ENCODE measurements around the gene ABCC4. TPM values are rescaled to one million over a fixed set of nuclear protein-coding genes. Genes with fewer than 3 reads are reported as not detected.

Gene ABCC4
- total RNA-seq, 1 experiment from 2014 or later: 12.9 TPM

DNA sequence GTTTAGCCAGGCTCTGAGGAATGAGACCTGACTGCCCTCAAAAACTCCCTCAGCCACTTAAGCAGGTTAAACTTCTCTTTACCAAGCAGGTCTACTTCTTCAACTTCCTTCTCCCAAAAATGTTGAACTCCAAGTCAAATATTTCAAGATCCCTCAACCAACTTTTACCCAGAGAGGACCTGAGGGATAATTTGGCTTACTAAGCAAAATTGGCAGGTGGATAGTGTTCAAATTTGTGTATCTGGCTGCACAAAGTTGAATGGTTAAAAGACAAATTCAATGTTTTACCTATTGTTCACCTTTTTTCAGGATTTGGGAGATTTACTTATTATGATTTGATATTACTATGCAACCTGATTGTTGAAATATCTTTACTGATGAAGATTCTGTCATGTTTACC is 296.0 kb downstream of the ABCC4 start:
- H3K9me3 ChIP-seq (replicated peaks): no peaks in the 10 kb centered on the region
- no peaks in the 10 kb centered on the region for H3K36me3 ChIP-seq
- no peak overlapping the region for H3K4me3 ChIP-seq
- H3K4me1 ChIP-seq (replicated peaks): no peaks in the 10 kb centered on the region
- DNase-seq (ENCODE audit: low read depth in 1 of 2, low spot score in 2 of 2): no peak
- peaks cover 17% of the 10 kb centered on the region for H3K27me3 ChIP-seq (replicated peaks)
- H3K27ac ChIP-seq: no peak overlapping the region

DNA sequence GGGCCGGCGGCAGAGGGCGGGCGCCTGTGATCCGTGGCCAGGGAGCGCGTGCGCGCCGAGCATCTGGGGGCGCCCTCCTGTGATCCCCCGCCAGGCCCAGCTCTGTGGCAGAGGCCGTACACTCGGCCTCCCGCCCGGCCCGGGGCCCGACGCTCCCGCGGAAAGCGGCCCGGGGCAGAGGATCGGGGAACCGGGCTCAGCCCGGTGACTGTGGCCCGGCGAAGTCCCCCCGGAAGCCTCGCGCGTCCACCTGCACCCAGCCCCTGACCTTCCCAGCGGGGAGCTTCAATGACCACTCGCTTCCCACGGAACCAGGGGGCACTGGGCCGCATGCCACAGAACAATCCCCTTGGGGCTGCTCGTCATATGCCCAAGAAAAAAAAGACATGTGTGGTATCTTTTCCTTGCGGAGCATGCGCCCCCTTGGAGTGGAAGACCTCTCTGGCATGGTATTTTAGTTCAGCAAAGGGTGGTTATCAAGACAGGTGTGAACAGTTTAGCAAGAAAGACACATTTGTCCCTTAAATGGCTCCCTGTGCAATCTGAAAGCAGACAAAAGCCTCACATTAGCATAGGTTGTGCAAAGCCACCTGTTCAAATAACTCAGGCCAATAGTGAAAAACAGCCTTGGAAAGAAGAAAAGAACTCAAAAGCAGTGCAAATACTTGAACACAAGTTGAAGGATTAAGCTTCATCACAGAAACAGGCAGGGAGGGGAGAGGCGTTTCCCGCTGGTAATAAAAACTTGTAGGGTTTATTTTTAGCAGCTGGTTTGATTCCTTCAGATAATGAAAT is 298.0 kb downstream of the ABCC4 start:
- Histone ChIP-seq H3K36me3 (no peaks in the 10 kb centered on the region), H3K27me3 (replicated peaks) (peaks cover 17% of the 10 kb centered on the region), H3K9me3 (replicated peaks) (no peaks in the 10 kb centered on the region), H3K27ac (no peak overlapping the region), H3K4me3 (no peak overlapping the region), H3K4me1 (replicated peaks) (no peaks in the 10 kb centered on the region)
- no peak for DNase-seq (ENCODE audit: low read depth in 1 of 2, low spot score in 2 of 2)

DNA sequence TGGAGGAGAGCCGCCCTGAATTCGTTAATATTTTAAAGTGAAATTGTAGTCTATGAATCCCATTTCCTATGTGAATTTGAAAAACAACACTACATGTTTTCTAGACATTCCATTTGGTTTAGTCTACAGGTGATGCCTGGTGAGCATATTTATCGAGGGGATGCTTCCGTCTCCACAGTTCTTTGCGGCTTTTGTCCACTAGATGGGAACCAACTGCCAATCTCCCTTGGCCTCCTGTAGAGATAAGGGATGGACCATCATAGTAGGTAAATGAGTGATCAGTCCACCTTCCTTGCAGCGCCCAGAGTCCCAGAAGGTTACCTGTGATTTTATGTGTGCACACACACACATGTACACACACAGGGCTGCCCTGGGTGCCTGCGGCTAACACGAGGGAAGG is 299.1 kb downstream of the ABCC4 start:
- no peak overlapping the region for H3K4me3 ChIP-seq
- no peak for DNase-seq (ENCODE audit: low read depth in 1 of 2, low spot score in 2 of 2)

DNA sequence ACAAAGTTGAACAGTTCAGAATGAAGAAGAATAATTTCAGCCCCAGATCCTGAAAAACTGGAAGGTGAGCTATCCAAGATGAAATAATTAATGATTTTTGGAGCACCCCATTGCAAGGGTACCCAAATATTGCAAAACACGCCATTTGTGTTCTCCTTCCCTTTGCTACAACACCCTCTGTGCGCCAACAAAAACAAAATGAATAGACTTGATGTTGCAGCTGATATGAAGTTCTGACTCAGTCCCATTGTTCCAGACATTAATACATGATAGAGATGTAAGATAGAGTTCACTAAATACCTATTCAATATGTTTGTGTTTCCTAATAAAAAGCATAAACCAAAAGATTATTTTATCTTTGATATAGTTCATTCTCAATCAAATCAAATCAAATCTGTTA is 301.4 kb downstream of the ABCC4 start:
- Histone ChIP-seq H3K4me1 (replicated peaks) (no peaks in the 10 kb centered on the region), H3K9me3 (replicated peaks) (no peaks in the 10 kb centered on the region), H3K36me3 (no peaks in the 10 kb centered on the region), H3K27ac (no peak overlapping the region), H3K4me3 (no peak overlapping the region), H3K27me3 (replicated peaks) (peaks cover 13% of the 10 kb centered on the region)
- DNase-seq (ENCODE audit: low read depth in 1 of 2, low spot score in 2 of 2): no peak

More for the DNA sequence above, 299.1 kb downstream of the ABCC4 start:
- no peaks in the 10 kb centered on the region for H3K9me3 ChIP-seq (replicated peaks)
- no peaks in the 10 kb centered on the region for H3K36me3 ChIP-seq
- no peak overlapping the region for H3K27ac ChIP-seq
- H3K27me3 ChIP-seq (replicated peaks): peaks cover 17% of the 10 kb centered on the region
- H3K4me1 ChIP-seq (replicated peaks): no peaks in the 10 kb centered on the region

DNA sequence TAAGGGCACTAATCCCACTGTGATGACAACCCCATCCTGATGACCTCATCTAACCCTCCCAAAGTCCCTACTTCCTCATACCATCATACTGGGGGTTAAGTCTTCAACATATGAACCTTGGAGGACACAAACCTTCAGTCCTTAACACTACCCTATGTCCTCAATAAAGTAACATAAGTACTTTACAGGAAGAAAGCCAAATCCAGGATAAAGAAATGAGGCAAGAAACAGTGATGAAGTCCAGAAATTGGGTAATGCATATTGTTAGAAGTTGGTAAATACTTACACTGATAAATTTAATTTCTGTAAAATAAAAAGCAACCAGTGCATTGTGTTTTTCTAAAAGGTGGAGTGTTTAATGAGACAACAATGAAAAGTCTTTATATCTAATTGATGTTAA is 304.1 kb downstream of the ABCC4 start:
- DNase-seq (ENCODE audit: low read depth in 1 of 2, low spot score in 2 of 2): no peak
- Histone ChIP-seq H3K36me3 (no peaks in the 10 kb centered on the region), H3K9me3 (replicated peaks) (no peaks in the 10 kb centered on the region), H3K4me3 (no peak overlapping the region), H3K27ac (no peak overlapping the region), H3K4me1 (replicated peaks) (no peaks in the 10 kb centered on the region), H3K27me3 (replicated peaks) (no peaks in the 10 kb centered on the region; the same call in 1 of the 2 replicates)

DNA sequence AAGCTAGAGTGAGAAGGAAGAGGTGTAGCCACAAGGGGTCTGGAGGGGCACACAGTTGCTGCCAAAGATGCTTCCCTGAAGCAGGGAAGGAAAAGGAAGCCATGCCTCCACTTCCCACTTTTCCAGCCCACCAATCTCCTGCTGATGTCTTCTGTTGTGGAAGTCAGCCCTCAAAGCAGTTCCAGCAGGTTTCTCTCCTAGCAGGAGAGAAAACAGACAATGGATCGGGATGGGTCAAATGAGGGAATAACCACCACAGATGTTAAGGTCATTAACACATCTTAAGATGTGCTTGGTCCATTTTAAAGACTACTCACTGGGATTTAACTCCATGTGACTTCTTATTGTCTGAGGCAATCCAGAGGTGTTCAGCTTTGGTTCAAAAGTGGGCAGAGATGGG is 304.8 kb downstream of the ABCC4 start:
- no peak for DNase-seq (ENCODE audit: low read depth in 1 of 2, low spot score in 2 of 2)
- H3K27ac ChIP-seq: no peak overlapping the region
- H3K9me3 ChIP-seq (replicated peaks): no peaks in the 10 kb centered on the region
- no peak overlapping the region for H3K4me3 ChIP-seq
- H3K36me3 ChIP-seq: no peaks in the 10 kb centered on the region
- no peaks in the 10 kb centered on the region; the same call in 1 of the 2 replicates for H3K27me3 ChIP-seq (replicated peaks)
- H3K4me1 ChIP-seq (replicated peaks): no peaks in the 10 kb centered on the region

DNA sequence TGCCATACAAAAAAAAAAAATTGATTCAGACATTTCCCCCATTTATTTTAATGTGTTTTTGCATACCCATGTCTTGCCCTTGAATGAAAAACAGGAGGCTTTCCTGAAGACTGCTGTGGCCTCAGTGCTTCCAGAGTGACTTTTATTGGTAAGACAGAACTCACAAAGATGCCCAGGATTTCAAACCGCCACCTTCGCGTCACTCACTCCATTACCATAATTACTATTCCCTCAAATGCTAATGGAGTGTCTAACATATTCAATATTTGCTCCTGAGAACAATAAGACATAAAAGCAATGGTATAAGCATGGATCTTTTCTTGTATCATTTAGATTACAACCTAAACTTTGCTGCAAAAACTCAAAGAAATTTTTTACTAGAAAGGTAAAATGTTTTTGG is 306.7 kb downstream of the ABCC4 start:
- Histone ChIP-seq H3K36me3 (no peaks in the 10 kb centered on the region), H3K4me1 (replicated peaks) (no peaks in the 10 kb centered on the region), H3K9me3 (replicated peaks) (no peaks in the 10 kb centered on the region), H3K4me3 (no peak overlapping the region), H3K27me3 (replicated peaks) (no peaks in the 10 kb centered on the region; the same call in 1 of the 2 replicates), H3K27ac (no peak overlapping the region)
- DNase-seq (ENCODE audit: low read depth in 1 of 2, low spot score in 2 of 2): no peak

DNA sequence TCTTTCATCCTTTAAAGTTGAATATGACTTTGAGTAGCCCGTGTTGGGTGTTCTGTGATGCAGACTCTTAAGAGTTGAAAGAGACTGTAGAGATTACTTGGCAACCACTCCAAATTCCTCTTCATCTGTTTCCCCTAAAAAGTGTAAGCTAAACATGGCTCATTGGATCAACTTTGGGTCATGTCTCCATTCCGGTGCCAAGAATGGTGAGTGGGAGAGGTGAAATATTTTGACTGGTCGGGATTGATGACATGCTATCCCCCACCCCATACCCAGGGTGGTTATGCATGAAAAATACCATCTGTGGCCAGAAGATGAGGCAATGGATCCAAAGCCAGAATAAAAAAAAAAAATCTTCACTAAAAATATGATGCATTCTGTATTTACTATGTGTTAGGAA is 307.6 kb downstream of the ABCC4 start:
- Histone ChIP-seq H3K27me3 (replicated peaks) (no peaks in the 10 kb centered on the region; the same call in 1 of the 2 replicates), H3K4me3 (no peak overlapping the region), H3K36me3 (no peaks in the 10 kb centered on the region), H3K27ac (no peak overlapping the region), H3K4me1 (replicated peaks) (no peaks in the 10 kb centered on the region), H3K9me3 (replicated peaks) (no peaks in the 10 kb centered on the region)
- no peak for DNase-seq (ENCODE audit: low read depth in 1 of 2, low spot score in 2 of 2)

DNA sequence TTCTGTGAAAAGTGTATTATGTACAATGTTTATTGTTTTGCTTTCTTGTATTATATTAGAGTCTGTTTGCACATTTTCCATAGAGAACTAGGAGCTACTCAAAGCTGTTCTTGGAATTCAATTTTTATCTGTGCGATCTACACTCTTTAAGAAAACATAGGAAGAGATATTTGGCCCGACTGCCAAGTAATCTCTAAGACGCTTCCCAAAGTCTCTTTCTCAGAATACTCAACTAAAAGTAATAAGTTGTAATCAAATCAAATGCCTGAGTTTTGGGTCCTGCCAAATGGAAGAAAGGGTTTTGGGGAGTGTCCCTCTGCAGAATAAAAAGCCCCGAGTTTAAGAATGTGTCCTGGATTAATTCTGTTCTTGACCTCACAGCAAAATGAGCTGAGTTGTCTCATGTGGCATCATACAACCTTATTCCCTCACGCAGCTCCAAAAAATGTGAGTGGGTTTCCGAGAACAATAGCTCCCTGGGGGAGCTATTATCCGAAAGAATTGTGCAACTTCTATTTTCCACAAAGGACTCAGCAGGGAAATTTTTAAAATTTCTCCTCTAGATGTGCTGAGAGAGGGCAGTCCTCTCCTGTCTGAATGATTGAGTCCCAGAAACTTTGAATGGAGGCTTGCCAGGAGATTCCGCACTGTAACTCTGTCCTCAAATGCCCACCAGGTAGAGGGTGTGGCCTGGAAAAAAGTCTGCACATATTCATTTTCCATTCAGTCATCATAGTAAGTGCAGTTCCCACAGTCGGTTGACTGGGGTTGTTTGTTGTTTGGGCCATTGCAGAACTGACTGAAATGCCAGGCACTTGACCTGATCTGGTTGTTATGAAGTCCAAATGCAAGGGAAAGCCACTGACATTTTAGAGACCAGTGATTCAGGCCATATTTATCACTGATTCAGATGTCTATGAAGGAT is 309.0 kb downstream of the ABCC4 start:
- Histone ChIP-seq H3K4me1 (replicated peaks) (no peaks in the 10 kb centered on the region), H3K9me3 (replicated peaks) (no peaks in the 10 kb centered on the region), H3K27me3 (replicated peaks) (no peaks in the 10 kb centered on the region; the same call in 1 of the 2 replicates), H3K36me3 (no peaks in the 10 kb centered on the region), H3K4me3 (no peak overlapping the region), H3K27ac (no peak overlapping the region)
- no peak for DNase-seq (ENCODE audit: low read depth in 1 of 2, low spot score in 2 of 2)

DNA sequence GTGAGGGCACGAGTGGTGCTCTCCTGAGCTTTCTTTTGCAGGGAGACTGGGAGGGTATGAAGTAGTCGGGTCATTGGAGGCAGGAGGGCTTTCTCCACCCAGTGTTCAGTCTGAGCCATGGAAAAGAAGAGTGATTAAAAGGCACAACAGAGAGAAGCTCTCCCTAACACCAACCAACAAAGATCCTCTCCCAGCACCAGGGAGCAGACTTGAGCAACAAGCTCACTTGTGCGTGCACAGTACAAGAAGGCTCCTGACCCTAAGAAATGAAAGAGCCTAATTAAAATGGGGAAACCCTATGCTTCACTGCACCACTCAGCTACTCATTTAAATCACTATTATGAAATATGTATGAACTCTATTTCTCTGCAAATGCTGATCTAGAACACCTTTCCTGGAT is 312.6 kb downstream of the ABCC4 start:
- Histone ChIP-seq H3K4me1 (replicated peaks) (no peaks in the 10 kb centered on the region), H3K9me3 (replicated peaks) (no peaks in the 10 kb centered on the region), H3K27ac (no peak overlapping the region), H3K27me3 (replicated peaks) (no peaks in the 10 kb centered on the region; the same call in 1 of the 2 replicates), H3K36me3 (no peaks in the 10 kb centered on the region), H3K4me3 (no peak overlapping the region)
- no peak for DNase-seq (ENCODE audit: low read depth in 1 of 2, low spot score in 2 of 2)

DNA sequence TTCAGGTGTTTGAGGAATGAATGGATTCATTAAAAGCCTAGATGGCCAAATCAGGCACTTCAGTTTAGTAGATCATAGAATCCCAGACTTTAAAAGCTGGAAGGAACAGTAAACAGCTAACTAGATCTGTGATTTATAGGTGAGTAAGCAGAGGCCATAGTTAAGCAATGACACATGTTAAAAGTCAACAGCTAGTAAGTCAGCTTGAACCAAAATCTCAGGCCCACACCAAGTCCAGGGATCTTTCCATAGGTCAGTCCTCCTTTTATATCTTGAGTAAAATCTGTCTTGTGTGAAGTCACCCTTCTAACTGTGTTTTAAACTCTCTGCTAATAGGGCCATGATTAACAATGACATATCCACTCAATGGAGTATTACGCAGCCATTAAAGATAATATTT is 313.4 kb downstream of the ABCC4 start:
- no peak for DNase-seq (ENCODE audit: low read depth in 1 of 2, low spot score in 2 of 2)
- no peaks in the 10 kb centered on the region for H3K36me3 ChIP-seq
- H3K4me1 ChIP-seq (replicated peaks): no peaks in the 10 kb centered on the region
- no peaks in the 10 kb centered on the region for H3K9me3 ChIP-seq (replicated peaks)
- H3K4me3 ChIP-seq: no peak overlapping the region
- no peaks in the 10 kb centered on the region; the same call in 1 of the 2 replicates for H3K27me3 ChIP-seq (replicated peaks)
- no peak overlapping the region for H3K27ac ChIP-seq

DNA sequence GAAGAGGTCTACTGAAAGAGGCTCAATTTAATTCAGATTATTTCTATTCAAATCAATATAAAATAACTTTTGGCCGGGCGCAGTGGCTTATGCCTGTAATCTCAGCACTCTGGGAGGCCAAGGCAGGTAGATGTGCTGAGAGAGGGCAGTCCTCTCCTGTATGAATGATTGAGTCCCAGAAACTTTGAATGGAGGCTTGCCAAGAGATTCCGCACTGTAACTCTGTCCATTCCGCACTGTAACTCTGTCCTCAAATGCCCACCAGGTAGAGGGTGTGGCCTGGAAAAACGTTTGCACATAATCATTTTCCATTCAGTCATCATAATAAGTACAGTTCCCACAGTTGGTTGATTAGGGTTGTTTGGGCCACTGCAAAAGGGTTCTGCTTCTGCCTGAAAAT is 314.2 kb downstream of the ABCC4 start:
- Histone ChIP-seq H3K4me3 (no peak overlapping the region), H3K36me3 (no peaks in the 10 kb centered on the region), H3K27me3 (replicated peaks) (no peaks in the 10 kb centered on the region; the same call in 1 of the 2 replicates), H3K4me1 (replicated peaks) (no peaks in the 10 kb centered on the region), H3K27ac (no peak overlapping the region), H3K9me3 (replicated peaks) (no peaks in the 10 kb centered on the region)
- DNase-seq (ENCODE audit: low read depth in 1 of 2, low spot score in 2 of 2): no peak

DNA sequence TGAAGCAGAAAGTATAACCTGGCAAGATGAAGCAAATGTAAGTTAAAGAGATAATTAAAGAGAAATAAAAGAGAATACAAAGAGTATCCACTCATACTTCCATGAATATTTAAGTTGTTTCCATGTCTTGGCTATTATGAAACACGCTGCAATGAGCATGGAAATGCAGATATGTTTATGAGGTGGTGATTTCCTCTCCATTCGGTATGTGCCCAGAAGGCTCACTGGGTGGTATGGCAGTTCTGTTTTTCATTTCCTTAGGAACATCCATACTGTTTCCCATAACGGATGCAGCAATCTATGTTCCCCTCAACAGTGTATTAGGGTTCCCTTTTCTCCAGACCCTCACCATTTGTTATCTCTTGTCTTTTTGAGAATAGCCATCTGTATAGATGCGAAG is 316.3 kb downstream of the ABCC4 start:
- Histone ChIP-seq H3K27me3 (replicated peaks) (no peaks in the 10 kb centered on the region; the same call in 1 of the 2 replicates), H3K4me1 (replicated peaks) (no peaks in the 10 kb centered on the region), H3K9me3 (replicated peaks) (no peaks in the 10 kb centered on the region), H3K36me3 (no peaks in the 10 kb centered on the region), H3K4me3 (no peak overlapping the region), H3K27ac (no peak overlapping the region)
- no peak for DNase-seq (ENCODE audit: low read depth in 1 of 2, low spot score in 2 of 2)

DNA sequence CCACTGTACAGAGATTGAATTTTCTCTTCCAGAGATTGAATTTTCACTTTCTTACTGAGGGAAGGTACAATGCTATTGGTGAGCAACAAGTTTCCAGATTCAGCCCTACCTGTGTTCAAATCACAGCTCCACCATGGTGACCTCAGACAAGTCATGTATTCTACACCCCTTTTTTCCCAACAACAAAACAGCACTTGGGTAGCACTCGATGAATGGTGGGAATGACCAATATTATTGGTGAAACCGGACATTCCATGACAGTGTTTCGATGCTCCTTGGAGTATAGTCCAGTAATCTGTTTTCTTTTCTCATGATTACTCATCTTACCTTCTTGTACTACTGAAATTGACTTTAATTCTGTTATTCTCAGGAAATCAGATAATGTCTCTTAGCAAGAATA is 322.7 kb downstream of the ABCC4 start:
- Histone ChIP-seq H3K27me3 (replicated peaks) (0 out of 2 replicates have a peak, but pooled peaks cover 11% of the 10 kb centered on the region), H3K27ac (no peak overlapping the region), H3K9me3 (replicated peaks) (no peaks in the 10 kb centered on the region), H3K36me3 (no peaks in the 10 kb centered on the region), H3K4me3 (no peak overlapping the region), H3K4me1 (replicated peaks) (no peaks in the 10 kb centered on the region)
- no peak for DNase-seq (ENCODE audit: low read depth in 1 of 2, low spot score in 2 of 2)
